IMR-90 (cell line): Measurements from ENCODE around the gene FAM151A.

Experiments used
- CEBPB ChIP-seq: IDR thresholded peaks from 2 replicates; pipeline ENCODE4 v1.6.1; 2012; ENCODE audit warnings: low read depth, low read length, improper control_type of control experiment
- NFE2L2 ChIP-seq: fragments of 150-350 bp; IDR thresholded peaks from 2 replicates; pipeline ENCODE4 v1.6.1; 2016; ENCODE audit warnings: low read depth, mild to moderate bottlenecking, low read length
- POLR2A ChIP-seq: IDR thresholded peaks from 2 replicates; pipeline ENCODE4 v1.6.1; 2012; ENCODE audit warnings: mild to moderate bottlenecking, low read depth, low read length
- RAD21 ChIP-seq: IDR thresholded peaks from 2 replicates; pipeline ENCODE4 v1.6.1; 2012; ENCODE audit warnings: low read length, improper control_type of control experiment
- RCOR1 ChIP-seq: IDR thresholded peaks from 2 replicates; pipeline ENCODE4 v1.6.1; 2012; ENCODE audit warnings: mild to moderate bottlenecking, low read length, improper control_type of control experiment; ENCODE audit not compliant: insufficient replicate concordance
- RFX5 ChIP-seq: IDR thresholded peaks from 2 replicates; pipeline ENCODE4 v1.8.0; 2012; ENCODE audit warnings: low read depth, mild to moderate bottlenecking, low read length, moderate library complexity
- SMC3 ChIP-seq: fragments of 150-350 bp; IDR thresholded peaks from 2 replicates; pipeline ENCODE4 v1.6.1; 2016; ENCODE audit warnings: low read depth, mild to moderate bottlenecking, antibody characterized with exemption, low read length, moderate library complexity
- TF ChIP-seq, protein P1 (sequence below): conservative IDR thresholded peaks from 2 replicates; pipeline ENCODE4 v1.5.1; 2012; ENCODE audit warnings: mild to moderate bottlenecking, low read depth, low read length, improper control_type of control experiment
- TF ChIP-seq, protein P2 (sequence below): fragments of 150-350 bp; IDR thresholded peaks from 2 replicates; pipeline ENCODE4 v1.6.1; 2017; ENCODE audit warnings: mild to moderate bottlenecking, antibody characterized with exemption, low read length, low read depth
- TF ChIP-seq, protein P3 (sequence below): fragments of 150-350 bp; IDR thresholded peaks from 2 replicates; pipeline ENCODE4 v1.6.1; 2016; ENCODE audit warnings: low read depth, mild to moderate bottlenecking, low read length, moderate library complexity, borderline replicate concordance

DNA sequence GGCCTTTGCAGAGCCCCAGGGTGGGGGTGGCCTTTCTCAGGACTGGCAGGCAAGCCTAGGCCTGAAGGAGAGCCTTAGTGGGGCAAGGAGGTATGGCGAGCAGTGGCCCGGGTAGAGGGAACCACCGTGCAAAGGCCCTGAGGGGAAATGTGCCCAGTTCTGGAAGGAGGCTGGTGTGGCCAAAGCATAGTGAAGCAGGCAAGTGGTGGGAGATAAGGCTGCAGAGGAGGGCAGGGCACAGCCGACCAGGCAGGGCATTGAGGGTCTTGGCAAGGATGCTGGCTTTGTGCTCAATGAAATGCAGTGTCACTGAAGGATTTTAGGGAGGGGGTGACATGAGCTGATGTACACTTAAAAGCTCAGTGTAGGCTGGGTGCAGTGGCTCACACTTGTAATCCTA lies 41.0 kb upstream of the FAM151A start:
- TF ChIP-seq POLR2A, result no peak
- TF ChIP-seq, protein P1, sequence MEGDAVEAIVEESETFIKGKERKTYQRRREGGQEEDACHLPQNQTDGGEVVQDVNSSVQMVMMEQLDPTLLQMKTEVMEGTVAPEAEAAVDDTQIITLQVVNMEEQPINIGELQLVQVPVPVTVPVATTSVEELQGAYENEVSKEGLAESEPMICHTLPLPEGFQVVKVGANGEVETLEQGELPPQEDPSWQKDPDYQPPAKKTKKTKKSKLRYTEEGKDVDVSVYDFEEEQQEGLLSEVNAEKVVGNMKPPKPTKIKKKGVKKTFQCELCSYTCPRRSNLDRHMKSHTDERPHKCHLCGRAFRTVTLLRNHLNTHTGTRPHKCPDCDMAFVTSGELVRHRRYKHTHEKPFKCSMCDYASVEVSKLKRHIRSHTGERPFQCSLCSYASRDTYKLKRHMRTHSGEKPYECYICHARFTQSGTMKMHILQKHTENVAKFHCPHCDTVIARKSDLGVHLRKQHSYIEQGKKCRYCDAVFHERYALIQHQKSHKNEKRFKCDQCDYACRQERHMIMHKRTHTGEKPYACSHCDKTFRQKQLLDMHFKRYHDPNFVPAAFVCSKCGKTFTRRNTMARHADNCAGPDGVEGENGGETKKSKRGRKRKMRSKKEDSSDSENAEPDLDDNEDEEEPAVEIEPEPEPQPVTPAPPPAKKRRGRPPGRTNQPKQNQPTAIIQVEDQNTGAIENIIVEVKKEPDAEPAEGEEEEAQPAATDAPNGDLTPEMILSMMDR, result no peak
- no peak for TF ChIP-seq SMC3
- TF ChIP-seq RCOR1, result no peak
- TF ChIP-seq, protein P2, sequence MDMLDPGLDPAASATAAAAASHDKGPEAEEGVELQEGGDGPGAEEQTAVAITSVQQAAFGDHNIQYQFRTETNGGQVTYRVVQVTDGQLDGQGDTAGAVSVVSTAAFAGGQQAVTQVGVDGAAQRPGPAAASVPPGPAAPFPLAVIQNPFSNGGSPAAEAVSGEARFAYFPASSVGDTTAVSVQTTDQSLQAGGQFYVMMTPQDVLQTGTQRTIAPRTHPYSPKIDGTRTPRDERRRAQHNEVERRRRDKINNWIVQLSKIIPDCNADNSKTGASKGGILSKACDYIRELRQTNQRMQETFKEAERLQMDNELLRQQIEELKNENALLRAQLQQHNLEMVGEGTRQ, result no peak
- TF ChIP-seq, protein P3, sequence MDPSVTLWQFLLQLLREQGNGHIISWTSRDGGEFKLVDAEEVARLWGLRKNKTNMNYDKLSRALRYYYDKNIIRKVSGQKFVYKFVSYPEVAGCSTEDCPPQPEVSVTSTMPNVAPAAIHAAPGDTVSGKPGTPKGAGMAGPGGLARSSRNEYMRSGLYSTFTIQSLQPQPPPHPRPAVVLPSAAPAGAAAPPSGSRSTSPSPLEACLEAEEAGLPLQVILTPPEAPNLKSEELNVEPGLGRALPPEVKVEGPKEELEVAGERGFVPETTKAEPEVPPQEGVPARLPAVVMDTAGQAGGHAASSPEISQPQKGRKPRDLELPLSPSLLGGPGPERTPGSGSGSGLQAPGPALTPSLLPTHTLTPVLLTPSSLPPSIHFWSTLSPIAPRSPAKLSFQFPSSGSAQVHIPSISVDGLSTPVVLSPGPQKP, result no peak
- TF ChIP-seq RAD21, result no peak
- no peak for TF ChIP-seq NFE2L2
- TF ChIP-seq RFX5, result no peak
- TF ChIP-seq CEBPB, result no peak
